SK-N-SH (cell line): ENCODE data around the gene GPR17. TPM values are rescaled to one million over a fixed set of nuclear protein-coding genes. Genes with fewer than 3 reads are reported as not detected.

Source experiments
- CTCF ChIA-PET: fragments of 300-600, 350-600 bp; formaldehyde crosslinking; extraction: SDS; loops from one replicate; lab custom pipeline; 2021; lab: Yijun Ruan, JAX
- POLR2A ChIA-PET: fragments of 350-600 bp; sonication (Branson Sonifier 250); formaldehyde crosslinking; extraction: SDS; loops from one replicate; lab custom pipeline; 2020; ENCODE audit warnings: antibody characterized with exemption, inconsistent platforms; lab: Yijun Ruan, JAX
- DNase-seq: peaks from one replicate; pipeline ENCODE4 v3.0.0; 2012
- H2AFZ ChIP-seq: fragments of 200-600 bp; sonication (generic); 2 replicates; pipeline ENCODE4 v1.8.1; 2016; ENCODE audit warnings: antibody characterized with exemption, mild to moderate bottlenecking, low read depth
- H3F3A ChIP-seq: fragments of 200-600 bp; sonication (generic); replicated peaks from 2 replicates; pipeline ENCODE3; 2016; ENCODE audit warnings: antibody characterized with exemption, mild to moderate bottlenecking; ENCODE audit not compliant: insufficient read depth
- H3K27ac ChIP-seq, 2 experiments: fragments of 200-500 bp in 1 of 2; fragments of 200-600 bp in 1 of 2; sonication (Bioruptor generic) in 1 of 2; sonication (generic), shearing (Covaris generic) in 1 of 2; 2 replicates each; pipeline versions ENCODE4 v1.5.1 to v1.6.1; 2014 to 2016; ENCODE audit warnings: low read depth in 2 of 2, inconsistent platforms in 1 of 2, low read length in 1 of 2, mild to moderate bottlenecking in 1 of 2, mixed read lengths in 1 of 2
- H3K27me3 ChIP-seq: fragments of 200-600 bp; sonication (generic), shearing (Covaris generic); 2 replicates; pipeline ENCODE4 v1.6.1; 2016; ENCODE audit warnings: mixed run types; ENCODE audit not compliant: insufficient read depth
- H3K36me3 ChIP-seq, 2 experiments: fragments of 200-500 bp in 1 of 2; fragments of 200-600 bp in 1 of 2; sonication (Bioruptor generic) in 1 of 2; sonication (generic) in 1 of 2; replicated peaks in 1 of 2; 2 replicates each; pipeline versions ENCODE3 to v1.5.1; 2014 to 2016; ENCODE audit warnings: low read length in 1 of 2, mild to moderate bottlenecking in 1 of 2; ENCODE audit not compliant: insufficient read depth in 2 of 2, control insufficient read depth in 1 of 2
- H3K4me1 ChIP-seq, 2 experiments: fragments of 200-500 bp in 1 of 2; fragments of 200-600 bp in 1 of 2; sonication (Bioruptor generic) in 1 of 2; sonication (generic), shearing (Covaris generic) in 1 of 2; 2 replicates each; pipeline versions ENCODE4 v1.5.1 to v1.6.1; 2014 to 2016; ENCODE audit warnings: low read depth in 1 of 2, low read length in 1 of 2, mixed run types in 1 of 2; ENCODE audit not compliant: insufficient read depth in 2 of 2, control insufficient read depth in 1 of 2
- H3K4me2 ChIP-seq: fragments of 200-600 bp; sonication (generic), shearing (Covaris generic); 2 replicates; pipeline ENCODE4 v1.6.1; 2017; ENCODE audit warnings: mixed run types
- H3K4me3 ChIP-seq, 2 experiments: fragments of 200-500 bp in 1 of 2; fragments of 200-600 bp in 1 of 2; sonication (Bioruptor generic) in 1 of 2; sonication (generic), shearing (Covaris generic) in 1 of 2; 2 replicates each; pipeline versions ENCODE4 v1.5.1 to v1.8.1; 2014 to 2016; ENCODE audit warnings: low read depth in 2 of 2, inconsistent platforms in 1 of 2, low read length in 1 of 2, mild to moderate bottlenecking in 1 of 2, mixed read lengths in 1 of 2, moderate library complexity in 1 of 2
- H3K79me2 ChIP-seq: fragments of 200-600 bp; sonication (generic); 2 replicates; pipeline ENCODE4 v1.8.1; 2017; ENCODE audit warnings: mild to moderate bottlenecking; ENCODE audit not compliant: insufficient read depth
- H3K9ac ChIP-seq: fragments of 200-600 bp; sonication (generic); 2 replicates; pipeline ENCODE4 v1.6.1; 2017; ENCODE audit warnings: mixed run types
- H3K9me2 ChIP-seq: fragments of 200-600 bp; sonication (generic); 2 replicates; pipeline ENCODE4 v1.6.1; 2017; ENCODE audit warnings: mixed run types
- H3K9me3 ChIP-seq: fragments of 200-600 bp; sonication (generic); 2 replicates; pipeline ENCODE4 v1.6.1; 2017; ENCODE audit warnings: mixed run types, mild to moderate bottlenecking, moderate library complexity
- H4K20me1 ChIP-seq: fragments of 200-600 bp; sonication (generic); 2 replicates; pipeline ENCODE4 v1.6.1; 2017; ENCODE audit warnings: mild to moderate bottlenecking, mixed run types; ENCODE audit not compliant: insufficient read depth
- CHD2 ChIP-seq: fragments of 150-350 bp; IDR thresholded peaks from 2 replicates; pipeline ENCODE4 v1.6.1; 2018; ENCODE audit warnings: low read length; ENCODE audit not compliant: partially characterized antibody
- EP300 ChIP-seq, 2 experiments: IDR thresholded peaks; 2 replicates each; pipeline versions ENCODE4 v1.4.0 to v1.6.1; 2012; ENCODE audit warnings: borderline replicate concordance in 1 of 2, low read depth in 1 of 2, low read length in 1 of 2
- EZH2phosphoT487 ChIP-seq: fragments of 200-600 bp; sonication (generic); IDR thresholded peaks from 2 replicates; pipeline ENCODE4 v1.6.1; 2017; ENCODE audit warnings: low read depth, mixed run types, mild to moderate bottlenecking, antibody characterized with exemption, moderate library complexity, borderline replicate concordance
- GABPA ChIP-seq: IDR thresholded peaks from 2 replicates; pipeline ENCODE4 v1.4.0; 2012; ENCODE audit warnings: low read depth, mild to moderate bottlenecking
- MEF2A ChIP-seq: IDR thresholded peaks from 2 replicates; pipeline ENCODE4 v1.4.0; 2012; ENCODE audit warnings: low read depth, borderline replicate concordance
- RAD21 ChIP-seq: IDR thresholded peaks from 2 replicates; pipeline ENCODE4 v1.6.1; 2012; ENCODE audit warnings: mild to moderate bottlenecking, low read length
- RCOR1 ChIP-seq: fragments of 150-350 bp; IDR thresholded peaks from 2 replicates; pipeline ENCODE4 v1.6.1; 2017; ENCODE audit warnings: antibody characterized with exemption, low read length
- SIN3A ChIP-seq: IDR thresholded peaks from 2 replicates; pipeline ENCODE4 v1.6.1; 2012; ENCODE audit warnings: low read depth, mild to moderate bottlenecking, low read length, moderate library complexity, borderline replicate concordance
- TAF1 ChIP-seq: IDR thresholded peaks from 2 replicates; pipeline ENCODE4 v1.6.1; 2012; ENCODE audit warnings: low read depth, mild to moderate bottlenecking, low read length, moderate library complexity, borderline replicate concordance
- TEAD4 ChIP-seq: IDR thresholded peaks from 2 replicates; pipeline ENCODE4 v1.4.0; 2012; ENCODE audit warnings: mild to moderate bottlenecking, borderline replicate concordance; ENCODE audit not compliant: insufficient read depth
- YY1 ChIP-seq: IDR thresholded peaks from 2 replicates; pipeline ENCODE4 v1.4.0; 2012; ENCODE audit warnings: low read depth, mild to moderate bottlenecking
- WGBS: methylation state at CpG from one replicate; pipeline ENCODE4 v1.1.6; 2017; ENCODE audit warnings: low lambda C conversion rate; 5-methylcytosine and 5-hydroxymethylcytosine counted together
- polyA plus RNA-seq, 3 experiments: library from polyadenylated mRNA; depleted of rRNA; stranded (reverse); fragments of >200 nt; gene quantifications; 2 replicates each; pipeline ENCODE4 v1.2.3, GENCODE V29; 2012
- TF ChIP-seq, protein P1 (sequence below): IDR thresholded peaks from 2 replicates; pipeline ENCODE4 v1.4.0; 2012; ENCODE audit warnings: low read depth
- TF ChIP-seq, protein P2 (sequence below): IDR thresholded peaks from 2 replicates; pipeline ENCODE4 v1.6.1; 2012; ENCODE audit warnings: mild to moderate bottlenecking, low read depth, low read length, moderate library complexity
- TF ChIP-seq, protein P3 (sequence below): fragments of 150-350 bp; IDR thresholded peaks from 2 replicates; pipeline ENCODE4 v1.6.1; 2016; ENCODE audit warnings: mild to moderate bottlenecking, low read depth, low read length
- TF ChIP-seq, protein P4 (sequence below): fragments of 200-600 bp; sonication (generic); IDR thresholded peaks from 2 replicates; pipeline ENCODE4 v1.6.1; 2017; ENCODE audit warnings: antibody characterized with exemption, mild to moderate bottlenecking, moderate library complexity

The GPR17 gene
- polyA plus RNA-seq, 1 of the 3 experiments (the other 2 are of a cell fraction) = 0.03 TPM

DNA sequence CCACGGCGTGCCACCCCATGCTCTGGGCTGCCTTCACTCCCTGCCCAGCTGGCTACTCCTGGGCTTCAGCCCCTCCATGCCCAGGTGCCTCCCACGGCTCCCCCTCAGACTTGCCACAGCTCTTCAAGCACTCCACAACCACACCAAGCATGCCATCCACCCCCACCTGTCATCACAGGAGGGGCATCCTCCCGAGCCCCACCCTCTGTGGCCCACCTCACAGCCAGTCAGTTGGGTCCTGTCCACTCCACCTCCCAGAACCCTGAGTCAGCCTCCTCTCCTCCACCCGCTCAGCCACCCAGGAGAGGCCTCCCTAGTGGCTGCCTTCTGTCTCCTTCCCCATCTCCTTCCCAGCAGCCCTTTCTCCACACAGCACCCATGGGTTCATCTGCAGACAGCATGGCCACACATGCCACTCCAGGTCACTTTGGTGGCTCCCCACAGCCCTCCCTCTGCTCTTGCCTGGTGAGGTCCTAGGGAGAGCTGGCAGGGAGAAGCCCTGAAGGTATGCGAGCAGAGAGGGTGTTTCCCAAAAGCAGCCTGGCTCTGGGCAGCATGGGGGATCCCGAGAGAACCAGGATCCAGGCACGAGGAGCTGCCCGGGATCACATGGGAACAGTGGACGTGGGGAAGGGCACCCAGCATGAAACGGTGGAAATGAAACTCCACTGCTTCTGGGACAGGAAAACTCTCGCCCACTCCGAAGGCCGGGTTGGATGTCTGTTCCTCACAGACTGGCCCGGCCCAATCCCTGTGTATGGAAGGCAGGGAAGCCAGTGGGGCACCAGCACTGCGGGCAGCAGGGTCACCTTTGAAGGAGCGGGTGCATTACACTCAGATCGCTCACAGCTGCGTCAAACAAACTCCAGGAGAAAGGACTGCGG lies 26.6 kb downstream of the GPR17 start:
- H2AFZ ChIP-seq = no peak overlapping the region

DNA sequence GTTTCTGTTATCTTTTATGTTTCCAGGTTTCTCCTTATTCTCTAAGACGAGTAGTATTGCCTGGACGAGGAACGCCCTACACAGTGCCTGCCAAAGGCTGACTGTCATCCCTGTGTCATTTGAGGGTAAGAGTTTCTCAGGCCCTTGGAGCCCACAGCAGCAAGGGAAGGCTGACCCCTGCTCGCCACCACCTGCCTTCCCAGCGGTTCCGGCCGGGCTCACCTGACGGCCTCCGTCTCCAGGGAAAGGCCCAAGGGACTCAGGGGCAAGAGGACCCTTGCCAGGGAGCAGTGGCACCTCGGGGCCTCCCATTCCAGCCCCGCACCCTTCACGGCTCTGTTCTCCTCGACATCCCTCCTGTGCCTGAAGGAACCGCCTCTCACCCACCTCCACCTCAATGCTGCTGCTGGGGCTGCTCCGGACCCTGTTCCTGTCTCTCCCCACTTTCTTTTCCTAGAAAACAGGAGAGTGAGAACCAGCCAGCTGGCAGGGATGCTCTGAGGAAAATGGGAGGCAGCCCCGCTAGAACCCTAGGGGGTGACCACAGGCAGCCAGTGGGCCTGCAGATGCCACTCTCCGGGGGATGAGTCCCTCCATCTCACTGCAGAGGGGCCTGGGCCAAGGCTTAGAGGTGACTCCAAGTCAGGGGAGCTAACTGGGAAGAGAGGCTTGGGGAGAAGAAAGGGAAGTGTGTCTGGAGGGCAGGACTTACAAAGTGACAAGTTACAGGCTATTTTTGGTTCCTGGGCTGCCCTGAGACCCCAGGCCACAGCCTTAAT lies 27.5 kb downstream of the GPR17 start:
- no peak overlapping the region for H3K9ac ChIP-seq
- no peak overlapping the region for H2AFZ ChIP-seq
- POLR2A ChIA-PET = interaction anchor here (2.0 kb wide), 1 partner anchor 10 kb away, joined by 6 read pairs; no protein-coding TSS in a partner anchor
- CTCF ChIA-PET = interaction anchor here (0.9 to 2.9 kb wide), 3 partner anchors 21 to 33 kb away, joined by 3 to 13 read pairs (median 3); no protein-coding TSS in a partner anchor
- H3K9me3 ChIP-seq = no peaks in the 10 kb centered on the region
- no peak overlapping the region for H3K27ac ChIP-seq
- H4K20me1 ChIP-seq = no peaks in the 10 kb centered on the region
- no peak overlapping the region for H3K4me3 ChIP-seq
- H3K4me1 ChIP-seq = peaks cover 0 to 6% of the 10 kb centered on the region in 2 experiments; a peak in 1 of 4 replicates
- no peaks in the 10 kb centered on the region for H3F3A ChIP-seq
- H3K27me3 ChIP-seq = peaks cover 14% of the 10 kb centered on the region; the same call in 1 of the 2 replicates
- 92% methylated on average over 17 of the region's 17 CpGs for WGBS
- no peaks in the 10 kb centered on the region for H3K9me2 ChIP-seq
- DNase-seq = peak; percentile 39
- no peaks in the 10 kb centered on the region for H3K36me3 ChIP-seq
- H3K79me2 ChIP-seq = no peaks in the 10 kb centered on the region
- peak overlapping the region; percentile 68; the same call in 1 of the 2 replicates for H3K4me2 ChIP-seq
- TF ChIP-seq EP300 (IDR thresholded peaks at IDR 0.05; ENCODE audit: borderline replicate concordance in 1 of 2, low read depth in 1 of 2, low read length in 1 of 2) (no peak), SIN3A (no peak), MEF2A (no peak), CHD2 (no peak), RAD21 (no peak), EZH2phosphoT487 (no peak), RCOR1 (no peak)
- TF ChIP-seq, protein P1, sequence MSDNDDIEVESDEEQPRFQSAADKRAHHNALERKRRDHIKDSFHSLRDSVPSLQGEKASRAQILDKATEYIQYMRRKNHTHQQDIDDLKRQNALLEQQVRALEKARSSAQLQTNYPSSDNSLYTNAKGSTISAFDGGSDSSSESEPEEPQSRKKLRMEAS = no peak
- TF ChIP-seq, protein P2, sequence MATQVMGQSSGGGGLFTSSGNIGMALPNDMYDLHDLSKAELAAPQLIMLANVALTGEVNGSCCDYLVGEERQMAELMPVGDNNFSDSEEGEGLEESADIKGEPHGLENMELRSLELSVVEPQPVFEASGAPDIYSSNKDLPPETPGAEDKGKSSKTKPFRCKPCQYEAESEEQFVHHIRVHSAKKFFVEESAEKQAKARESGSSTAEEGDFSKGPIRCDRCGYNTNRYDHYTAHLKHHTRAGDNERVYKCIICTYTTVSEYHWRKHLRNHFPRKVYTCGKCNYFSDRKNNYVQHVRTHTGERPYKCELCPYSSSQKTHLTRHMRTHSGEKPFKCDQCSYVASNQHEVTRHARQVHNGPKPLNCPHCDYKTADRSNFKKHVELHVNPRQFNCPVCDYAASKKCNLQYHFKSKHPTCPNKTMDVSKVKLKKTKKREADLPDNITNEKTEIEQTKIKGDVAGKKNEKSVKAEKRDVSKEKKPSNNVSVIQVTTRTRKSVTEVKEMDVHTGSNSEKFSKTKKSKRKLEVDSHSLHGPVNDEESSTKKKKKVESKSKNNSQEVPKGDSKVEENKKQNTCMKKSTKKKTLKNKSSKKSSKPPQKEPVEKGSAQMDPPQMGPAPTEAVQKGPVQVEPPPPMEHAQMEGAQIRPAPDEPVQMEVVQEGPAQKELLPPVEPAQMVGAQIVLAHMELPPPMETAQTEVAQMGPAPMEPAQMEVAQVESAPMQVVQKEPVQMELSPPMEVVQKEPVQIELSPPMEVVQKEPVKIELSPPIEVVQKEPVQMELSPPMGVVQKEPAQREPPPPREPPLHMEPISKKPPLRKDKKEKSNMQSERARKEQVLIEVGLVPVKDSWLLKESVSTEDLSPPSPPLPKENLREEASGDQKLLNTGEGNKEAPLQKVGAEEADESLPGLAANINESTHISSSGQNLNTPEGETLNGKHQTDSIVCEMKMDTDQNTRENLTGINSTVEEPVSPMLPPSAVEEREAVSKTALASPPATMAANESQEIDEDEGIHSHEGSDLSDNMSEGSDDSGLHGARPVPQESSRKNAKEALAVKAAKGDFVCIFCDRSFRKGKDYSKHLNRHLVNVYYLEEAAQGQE = no peak
- TF ChIP-seq, protein P3, sequence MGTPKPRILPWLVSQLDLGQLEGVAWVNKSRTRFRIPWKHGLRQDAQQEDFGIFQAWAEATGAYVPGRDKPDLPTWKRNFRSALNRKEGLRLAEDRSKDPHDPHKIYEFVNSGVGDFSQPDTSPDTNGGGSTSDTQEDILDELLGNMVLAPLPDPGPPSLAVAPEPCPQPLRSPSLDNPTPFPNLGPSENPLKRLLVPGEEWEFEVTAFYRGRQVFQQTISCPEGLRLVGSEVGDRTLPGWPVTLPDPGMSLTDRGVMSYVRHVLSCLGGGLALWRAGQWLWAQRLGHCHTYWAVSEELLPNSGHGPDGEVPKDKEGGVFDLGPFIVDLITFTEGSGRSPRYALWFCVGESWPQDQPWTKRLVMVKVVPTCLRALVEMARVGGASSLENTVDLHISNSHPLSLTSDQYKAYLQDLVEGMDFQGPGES = no peak

More for the DNA sequence above, 26.6 kb downstream of the GPR17 start:
- Histone ChIP-seq H3K79me2 (0 out of 2 replicates have a peak, but pooled peaks cover under 1% of the 10 kb centered on the region), H3K9me3 (no peaks in the 10 kb centered on the region), H3K4me3 (no peak overlapping the region), H3K27ac (no peak overlapping the region), H3K4me2 (no peak overlapping the region), H4K20me1 (no peaks in the 10 kb centered on the region), H3K4me1 (peaks cover 0 to 6% of the 10 kb centered on the region in 2 experiments; a peak in 1 of 4 replicates), H3K27me3 (peaks cover 11% of the 10 kb centered on the region; the same call in 1 of the 2 replicates), H3K9ac (no peak overlapping the region), H3F3A (no peaks in the 10 kb centered on the region), H3K9me2 (no peaks in the 10 kb centered on the region), H3K36me3 (no peaks in the 10 kb centered on the region)
- ChIA-PET CTCF (interaction anchor here (1.2 to 1.4 kb wide), 2 partner anchors 23 to 81 kb away, joined by 3 read pairs; no protein-coding TSS in a partner anchor), POLR2A (no interaction called here)
- peak; percentile 18 for DNase-seq
- whole genome bisulfite sequencing = 90% methylated on average over 20 of the region's 20 CpGs
- no peak for TF ChIP-seq TAF1
- TF ChIP-seq, protein P4, sequence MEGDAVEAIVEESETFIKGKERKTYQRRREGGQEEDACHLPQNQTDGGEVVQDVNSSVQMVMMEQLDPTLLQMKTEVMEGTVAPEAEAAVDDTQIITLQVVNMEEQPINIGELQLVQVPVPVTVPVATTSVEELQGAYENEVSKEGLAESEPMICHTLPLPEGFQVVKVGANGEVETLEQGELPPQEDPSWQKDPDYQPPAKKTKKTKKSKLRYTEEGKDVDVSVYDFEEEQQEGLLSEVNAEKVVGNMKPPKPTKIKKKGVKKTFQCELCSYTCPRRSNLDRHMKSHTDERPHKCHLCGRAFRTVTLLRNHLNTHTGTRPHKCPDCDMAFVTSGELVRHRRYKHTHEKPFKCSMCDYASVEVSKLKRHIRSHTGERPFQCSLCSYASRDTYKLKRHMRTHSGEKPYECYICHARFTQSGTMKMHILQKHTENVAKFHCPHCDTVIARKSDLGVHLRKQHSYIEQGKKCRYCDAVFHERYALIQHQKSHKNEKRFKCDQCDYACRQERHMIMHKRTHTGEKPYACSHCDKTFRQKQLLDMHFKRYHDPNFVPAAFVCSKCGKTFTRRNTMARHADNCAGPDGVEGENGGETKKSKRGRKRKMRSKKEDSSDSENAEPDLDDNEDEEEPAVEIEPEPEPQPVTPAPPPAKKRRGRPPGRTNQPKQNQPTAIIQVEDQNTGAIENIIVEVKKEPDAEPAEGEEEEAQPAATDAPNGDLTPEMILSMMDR = no peak
- no peak for TF ChIP-seq RAD21
- TF ChIP-seq, protein P1 = no peak
- no peak for TF ChIP-seq TEAD4
- TF ChIP-seq GABPA = no peak
- TF ChIP-seq YY1 = no peak
